NCI-H526 treated with DMSO at 0.1 percent for 48 hours (cell line): Measurements from ENCODE around the gene FMNL2.
"Not testable (repeated sequence)": the region's sequence is repeated elsewhere in the genome, so short reads cannot be mapped to it uniquely, and the experiment has no call there.

Source experiments
- DNase-seq: peaks from one replicate; lab custom pipeline; 2025; lab: John Stamatoyannopoulos, UW

Gene FMNL2

DNA sequence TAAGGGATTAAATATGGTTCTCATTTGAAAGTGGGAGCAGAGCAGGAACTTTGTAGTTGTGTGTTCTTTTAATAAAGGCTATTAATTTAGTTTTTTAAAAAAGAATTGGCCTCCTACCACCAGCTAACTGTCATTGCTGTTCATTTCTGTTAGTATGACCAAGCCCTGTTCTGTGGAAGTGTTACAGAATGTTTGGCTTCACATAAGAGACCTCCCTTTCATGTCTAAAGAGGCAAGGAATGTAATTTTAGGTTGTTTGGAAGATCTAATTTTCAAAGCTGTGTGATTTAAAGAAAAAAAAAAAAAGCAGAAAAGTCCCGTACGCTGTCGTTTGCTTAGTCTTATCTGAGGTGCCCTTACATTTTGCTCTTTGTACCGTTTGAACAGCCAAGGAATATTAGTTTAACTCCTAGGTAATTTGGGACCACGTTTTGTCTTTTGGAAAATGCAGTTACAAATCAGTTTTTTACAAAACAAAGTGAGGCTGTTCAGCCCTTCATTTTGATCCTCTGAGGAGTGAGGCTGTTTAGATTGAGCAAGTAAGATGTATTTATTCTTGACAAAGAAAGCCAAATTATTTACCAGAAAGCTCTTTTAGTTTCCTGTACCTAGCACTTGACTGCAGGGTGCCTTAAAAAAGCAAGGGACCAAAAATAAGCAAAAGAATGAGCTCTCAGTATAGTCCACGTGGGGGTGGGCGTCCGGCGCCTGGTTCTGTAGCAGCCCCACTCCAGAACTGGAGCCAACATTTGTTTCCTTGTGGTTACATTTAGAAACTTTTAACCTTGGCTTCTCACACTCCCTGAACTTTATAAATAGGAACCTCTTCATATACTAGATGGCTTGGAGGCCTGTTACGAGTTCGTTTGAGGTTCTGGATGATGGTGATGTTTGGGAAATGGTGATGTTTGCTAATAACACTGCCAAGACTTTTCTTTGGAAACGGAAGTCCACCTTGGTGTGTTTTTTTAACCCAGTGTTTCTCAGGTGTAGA lies 136.2 kb downstream of the FMNL2 start:
- no peak for DNase-seq

DNA sequence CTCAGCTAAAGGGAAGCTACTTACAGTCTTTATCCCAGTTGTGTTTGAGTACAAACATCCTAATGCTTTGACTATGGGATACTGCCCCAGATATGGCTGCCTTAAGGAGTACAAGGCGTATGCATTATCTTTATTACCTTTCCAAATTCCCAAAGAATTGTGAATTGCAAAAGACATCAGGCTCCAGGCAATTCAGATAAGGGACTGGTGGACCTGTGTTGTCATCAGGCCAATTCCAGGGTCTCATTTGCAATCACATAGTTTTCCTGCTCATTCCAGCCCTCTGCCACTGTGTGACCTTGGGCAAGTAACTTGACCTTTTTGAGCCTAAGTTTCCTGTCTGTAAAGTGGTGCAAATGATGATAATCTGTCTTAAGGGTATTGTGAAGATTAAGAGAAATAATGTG lies 137.5 kb downstream of the FMNL2 start:
- DNase-seq = no peak

DNA sequence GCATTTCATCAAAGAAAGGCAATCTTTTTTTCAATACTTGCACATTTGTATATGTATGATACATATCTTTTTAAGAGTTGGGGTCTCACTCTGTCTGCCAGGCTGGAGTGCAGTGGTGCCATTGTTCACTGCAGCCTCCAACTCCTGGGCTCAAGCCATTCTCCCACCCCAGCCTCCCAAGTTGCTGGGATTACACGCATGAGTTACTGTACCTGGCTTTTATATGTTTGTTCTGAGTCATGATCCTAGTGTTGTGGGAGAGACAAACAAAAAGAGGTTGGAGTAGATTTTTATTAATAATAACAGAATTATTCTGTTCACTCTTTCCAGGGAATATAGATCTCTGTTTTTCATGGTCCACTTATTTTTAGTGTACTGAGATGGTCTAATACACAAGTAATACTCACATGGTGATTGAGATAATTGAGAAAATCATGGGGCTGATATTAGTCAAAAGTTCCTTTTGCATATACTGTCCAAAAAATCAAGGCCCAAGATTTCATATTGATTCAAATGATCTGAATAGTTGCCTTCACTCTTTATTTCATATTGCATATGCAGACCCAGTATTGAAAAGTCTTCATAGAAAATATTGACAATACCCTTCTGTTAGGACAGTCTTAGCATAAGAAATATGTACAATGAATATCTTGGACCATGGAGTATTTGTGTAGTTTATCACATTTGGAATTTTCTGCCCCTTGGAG lies 138.3 kb downstream of the FMNL2 start:
- no peak for DNase-seq

DNA sequence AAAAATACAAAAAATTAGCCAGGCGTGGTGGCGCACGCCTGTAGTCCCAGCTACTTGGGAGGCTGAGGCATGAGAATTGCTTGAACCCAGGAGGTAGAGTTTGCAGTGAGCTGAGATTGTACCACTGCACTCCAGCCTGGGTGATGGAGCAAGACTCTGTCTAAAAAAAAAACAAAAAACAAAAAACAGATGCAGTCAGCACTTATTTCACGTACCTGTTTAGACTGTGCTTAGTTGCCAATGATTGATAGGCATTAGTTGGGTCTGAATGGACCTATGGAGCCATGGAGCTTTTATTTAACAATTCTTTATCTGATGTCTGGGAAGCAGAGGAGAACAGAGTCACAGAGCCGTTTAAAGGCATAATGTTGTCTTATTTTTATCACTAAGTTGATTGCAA lies 139.5 kb downstream of the FMNL2 start:
- DNase-seq = not testable (repeated sequence)

DNA sequence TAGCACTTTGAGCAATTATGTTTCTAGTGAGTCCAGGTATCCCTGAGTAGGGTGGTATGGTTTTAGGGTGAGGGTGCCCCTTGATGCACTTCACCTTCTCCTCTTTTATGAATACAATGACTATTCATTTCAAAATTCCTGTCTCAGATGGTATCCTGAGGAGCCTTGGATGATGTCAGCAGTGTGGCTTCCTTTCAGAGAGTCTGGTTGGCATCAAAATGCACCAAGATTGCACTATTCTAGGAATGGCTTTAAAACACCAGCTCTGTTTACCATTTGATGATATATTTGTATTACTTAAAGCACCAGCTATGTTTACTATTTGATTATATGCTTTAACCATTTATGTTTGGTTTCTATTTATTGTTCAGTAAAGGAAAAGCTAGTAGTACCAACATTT lies 141.0 kb downstream of the FMNL2 start:
- DNase-seq = no peak

DNA sequence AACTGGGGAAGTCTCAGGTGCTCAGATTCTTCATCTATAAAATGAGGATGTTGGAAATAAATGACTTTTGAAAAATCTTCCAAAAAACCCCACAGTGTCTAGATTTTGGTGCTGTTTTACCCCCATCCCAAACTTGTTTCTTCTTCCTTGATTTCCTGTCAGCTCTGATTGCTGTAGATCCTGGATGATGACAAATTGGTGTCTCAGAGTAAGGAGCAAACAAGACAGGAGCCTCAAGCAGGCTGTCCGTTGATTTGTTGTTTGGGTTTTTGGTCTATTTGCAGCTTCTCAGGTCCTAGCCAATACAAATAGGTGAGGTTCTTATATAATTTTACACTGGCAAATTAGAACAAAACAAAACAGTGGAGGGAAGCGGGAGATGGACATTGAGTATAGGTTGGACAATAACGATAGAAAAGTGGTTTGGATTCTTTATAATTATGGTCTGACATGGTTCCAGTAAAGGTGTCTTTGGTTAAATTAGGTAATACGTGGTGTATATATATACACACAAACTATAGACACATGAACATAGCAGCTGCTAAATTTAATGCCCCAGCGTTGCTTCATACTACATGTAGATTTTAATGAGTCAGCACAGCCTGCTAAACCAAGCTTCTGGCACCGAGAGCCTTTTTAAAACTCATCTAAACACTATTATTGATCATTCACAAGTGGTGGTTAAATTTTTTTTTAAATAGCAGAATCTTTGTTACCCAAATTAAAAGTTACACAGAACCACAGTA lies 142.5 kb downstream of the FMNL2 start:
- no peak for DNase-seq

DNA sequence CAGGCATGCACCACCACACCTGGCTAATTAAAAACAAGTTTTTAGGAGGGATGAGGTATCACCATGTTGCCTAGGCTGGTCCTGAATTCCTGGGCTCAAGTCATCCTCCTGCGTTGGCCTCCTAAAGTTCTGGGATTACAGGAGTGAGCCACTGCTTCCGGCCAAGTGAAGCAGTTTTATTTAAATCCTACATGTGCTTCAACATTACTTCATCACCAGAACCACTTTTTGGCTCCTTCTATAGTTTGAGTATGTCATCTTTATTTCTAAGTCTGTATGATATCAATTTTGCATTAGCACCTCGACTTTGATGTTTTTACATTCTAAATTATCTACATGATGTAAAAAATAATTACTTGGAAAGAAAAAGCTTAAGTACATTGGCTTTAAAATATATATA lies 144.3 kb downstream of the FMNL2 start:
- no peak for DNase-seq

DNA sequence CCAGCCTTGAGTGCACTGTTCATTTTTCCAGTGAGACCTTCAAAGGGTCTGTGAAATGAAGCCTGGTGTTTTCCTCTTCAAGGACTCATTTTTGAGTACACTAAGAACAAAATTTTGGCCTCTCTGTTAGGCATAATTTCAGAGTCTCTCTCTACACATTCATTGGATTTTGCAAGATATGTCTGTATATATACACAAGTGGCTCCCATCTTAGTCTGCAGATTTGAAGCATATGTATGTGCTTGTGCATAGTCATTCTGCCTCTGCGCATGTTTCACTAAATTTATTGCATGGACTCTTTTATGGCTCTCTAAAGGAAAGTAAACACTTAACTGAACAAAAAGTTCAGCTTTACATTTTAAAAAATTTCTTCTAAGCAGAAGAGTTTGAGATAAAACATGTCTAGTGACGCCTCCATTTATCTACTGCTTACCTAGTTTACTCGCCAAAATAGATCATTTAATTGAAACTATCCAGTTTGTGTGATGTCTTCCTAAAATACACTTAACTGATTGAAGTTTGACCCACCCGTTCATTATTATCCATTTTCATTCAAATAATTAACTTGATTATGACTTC lies 145.9 kb downstream of the FMNL2 start:
- no peak for DNase-seq

DNA sequence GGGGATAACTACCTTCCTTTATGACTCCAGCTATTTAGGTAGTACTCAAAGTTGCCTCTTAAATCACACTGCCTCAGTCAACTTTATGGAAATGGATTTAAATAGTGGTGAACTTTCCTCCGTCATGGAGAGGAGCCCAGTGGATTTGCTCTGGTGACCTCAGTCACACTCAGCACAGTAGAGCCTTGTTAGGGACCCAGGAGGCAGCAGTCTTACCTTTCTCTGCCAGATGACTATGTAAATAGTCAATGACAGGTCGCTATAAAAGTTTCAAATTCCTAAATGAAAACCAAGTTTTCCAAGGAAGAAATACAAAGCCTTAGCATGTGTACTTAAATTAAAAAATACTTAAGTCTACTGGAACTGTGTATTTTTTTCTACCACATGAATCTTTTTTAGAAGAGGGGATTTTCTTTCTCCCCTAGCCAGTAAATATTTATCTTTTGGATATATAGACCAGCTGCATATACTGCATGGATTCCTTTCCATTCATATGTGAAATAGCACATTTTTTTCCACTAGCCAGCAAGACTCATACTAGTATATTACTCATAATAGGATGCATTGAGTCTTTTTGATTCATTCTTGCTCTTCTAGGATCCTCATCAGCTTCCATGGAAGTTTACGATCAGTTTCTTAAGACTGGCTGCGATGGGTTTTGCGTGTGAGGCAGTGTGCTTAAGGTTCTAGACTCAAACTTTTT lies 147.1 kb downstream of the FMNL2 start:
- DNase-seq = no peak

DNA sequence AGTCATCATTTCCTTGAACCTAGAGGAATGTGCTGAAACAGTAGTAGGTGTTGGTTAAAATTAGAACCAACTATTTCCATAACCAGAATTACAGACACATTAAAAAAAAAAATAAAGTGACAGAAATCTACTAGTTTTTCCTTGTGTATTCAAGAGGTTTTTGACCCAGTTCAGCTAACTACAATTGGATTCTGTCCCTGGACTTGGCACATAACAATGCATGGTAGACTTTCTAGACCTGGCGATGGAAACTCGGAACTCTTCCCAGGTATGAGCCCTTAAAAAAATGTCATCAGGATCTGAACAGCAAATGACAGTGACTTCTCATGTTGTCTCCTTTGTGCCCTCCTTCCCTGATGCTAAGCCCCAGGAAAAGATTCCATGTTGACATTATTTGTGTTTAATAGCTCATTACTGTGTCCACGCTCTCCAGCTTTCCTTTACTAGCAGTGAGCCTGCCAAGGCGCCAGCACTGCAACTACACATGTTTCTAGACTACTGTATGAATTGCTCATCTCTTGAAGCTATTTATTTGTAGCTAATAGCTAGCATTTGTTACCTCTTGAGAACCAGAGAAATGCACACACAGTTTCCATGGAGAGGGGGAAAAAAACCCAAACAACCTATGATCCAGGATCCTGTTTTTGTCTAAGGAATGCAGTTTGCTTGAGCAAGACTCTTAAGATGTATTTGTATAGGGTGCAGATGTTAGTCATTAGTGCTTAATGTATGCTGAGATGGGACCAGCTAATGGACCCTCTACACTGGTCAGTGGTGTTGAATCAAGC lies 148.5 kb downstream of the FMNL2 start:
- no peak for DNase-seq

DNA sequence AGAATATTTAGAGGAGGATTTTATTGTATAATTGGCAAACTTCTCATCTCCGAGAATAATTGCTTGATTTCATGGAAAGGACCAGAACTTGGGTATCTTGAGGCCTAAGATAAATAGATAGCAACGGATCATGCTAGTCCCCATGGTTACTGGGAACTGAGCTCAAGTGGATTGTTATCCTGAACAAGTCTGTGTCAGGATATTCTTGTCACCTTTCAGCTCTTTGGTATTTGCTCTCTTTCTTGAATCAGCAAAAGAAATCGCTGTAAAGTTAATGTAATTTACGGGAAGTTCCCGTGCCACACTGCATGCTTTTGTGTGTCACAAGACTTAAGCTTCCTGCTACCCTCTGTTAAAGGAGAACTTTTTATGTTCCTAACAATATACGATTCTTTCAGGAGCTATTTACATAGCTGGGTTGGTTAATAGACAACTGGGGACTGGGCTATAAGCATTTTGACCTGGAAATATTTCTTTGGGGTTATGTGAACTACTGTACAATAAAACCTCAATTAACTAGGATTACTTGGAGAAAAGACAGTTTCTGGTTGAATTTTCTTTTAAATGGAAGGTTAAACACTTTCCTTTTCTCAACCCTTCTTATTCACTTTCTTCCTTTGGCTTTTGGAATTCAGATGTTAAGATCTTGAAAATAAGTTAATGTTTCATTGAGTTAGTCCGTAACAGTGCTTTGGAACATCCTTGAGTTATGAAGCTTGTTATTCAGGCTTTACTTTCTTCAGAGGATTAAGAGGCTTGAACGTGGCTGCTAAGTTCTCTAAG lies 151.2 kb downstream of the FMNL2 start:
- DNase-seq = no peak

DNA sequence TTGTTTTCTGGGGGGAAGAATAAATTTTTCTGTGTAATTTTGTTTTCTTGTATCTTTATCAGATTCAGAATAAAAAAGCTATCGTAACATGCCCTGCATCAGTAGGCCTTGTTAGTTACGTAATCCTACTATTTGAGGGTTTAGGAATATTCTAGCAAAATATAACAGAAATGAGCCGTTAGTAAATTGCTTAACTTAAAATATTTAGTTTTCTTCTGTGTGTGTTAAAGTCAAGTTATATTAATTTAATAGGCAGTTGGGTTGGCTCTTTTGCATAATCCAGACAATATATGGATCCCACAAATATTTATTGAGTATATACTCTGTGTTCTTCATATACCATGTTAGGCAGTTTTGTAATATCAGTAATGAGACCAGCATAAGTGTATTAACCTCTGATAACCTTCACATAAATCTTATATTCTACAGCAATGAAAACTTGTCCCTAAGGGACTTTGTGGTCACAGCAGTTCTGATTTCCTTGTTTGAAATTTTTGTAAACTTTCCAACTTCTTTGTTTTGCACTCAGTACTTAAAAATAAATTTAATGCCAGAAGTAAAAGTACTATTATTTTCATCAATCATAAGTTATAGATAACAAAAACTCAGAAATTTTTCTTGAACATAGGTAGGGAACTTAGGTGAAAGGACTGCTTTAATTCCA lies 151.9 kb downstream of the FMNL2 start:
- DNase-seq = no peak

DNA sequence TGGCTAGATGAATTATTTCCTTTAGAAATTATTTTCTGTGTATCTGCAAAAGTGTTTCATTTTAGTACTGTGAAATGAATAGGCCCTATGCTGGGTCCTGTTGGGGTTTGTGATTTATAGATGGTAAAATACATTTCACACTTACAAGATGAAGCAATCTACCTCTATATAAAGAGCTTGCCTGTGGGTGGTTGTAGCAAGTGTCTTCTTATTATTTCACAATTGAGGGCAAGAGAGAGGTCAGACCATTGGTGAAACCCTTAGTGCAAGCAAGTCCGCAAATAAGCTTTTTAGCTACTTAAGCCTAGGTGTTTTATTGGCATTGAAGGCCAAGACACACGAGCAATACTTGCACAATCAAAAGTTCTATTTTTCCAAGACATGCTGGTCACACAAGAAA lies 153.1 kb downstream of the FMNL2 start:
- DNase-seq = no peak

DNA sequence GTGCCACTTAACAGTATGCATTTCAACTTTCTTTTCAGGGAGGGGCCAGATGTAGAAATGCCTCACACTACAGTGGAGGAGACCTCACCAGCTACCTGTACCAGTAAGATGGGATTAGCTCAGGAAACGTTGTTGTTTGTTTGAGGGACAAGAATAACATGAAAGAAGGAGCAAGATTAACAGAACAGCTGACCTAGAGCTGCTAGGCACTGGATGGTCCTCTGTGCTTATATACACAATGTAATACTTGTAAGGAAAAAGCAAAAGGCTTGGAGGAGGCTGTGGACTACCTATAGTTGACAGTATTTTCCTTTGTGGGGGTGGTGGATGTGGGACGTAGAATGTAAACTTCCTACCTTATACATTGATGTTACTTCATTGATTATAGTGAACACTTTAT lies 154.4 kb downstream of the FMNL2 start:
- no peak for DNase-seq

DNA sequence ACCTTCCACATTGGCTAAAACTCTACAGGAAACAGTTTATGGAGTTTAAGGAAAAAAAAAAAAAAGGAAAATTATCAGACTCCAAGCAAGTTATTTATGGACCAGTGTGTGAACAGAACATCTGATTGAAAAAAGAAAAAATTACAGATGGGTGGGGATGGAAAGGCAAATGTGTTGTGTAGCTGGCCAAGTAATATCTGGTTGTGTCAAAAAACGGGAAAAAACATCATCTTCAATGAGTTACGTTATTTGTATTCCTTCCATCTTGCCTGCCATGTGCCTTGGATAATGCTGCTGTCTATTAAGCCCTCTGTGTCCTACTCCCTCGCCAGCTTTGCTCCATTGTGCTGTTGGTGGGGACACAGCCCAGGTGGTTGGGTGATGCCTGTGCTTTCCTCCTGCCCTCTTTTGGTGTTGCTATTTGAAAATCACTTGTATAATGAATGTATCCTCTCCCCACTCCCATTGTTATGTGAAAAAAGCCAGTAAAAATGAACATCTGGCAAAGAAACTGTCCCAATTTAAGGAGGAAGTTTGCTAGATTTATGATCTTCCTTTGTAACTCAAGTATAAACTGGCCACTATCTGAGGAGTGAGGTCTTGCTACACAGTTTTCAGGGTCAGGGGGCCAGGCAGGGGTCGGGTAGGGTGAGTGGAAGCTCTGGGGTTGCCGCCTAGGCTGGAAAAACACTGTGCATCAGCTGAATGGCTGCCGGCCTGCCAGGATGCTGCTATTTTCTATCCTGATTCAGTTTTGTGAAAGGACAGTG lies 155.9 kb downstream of the FMNL2 start:
- DNase-seq = no peak

DNA sequence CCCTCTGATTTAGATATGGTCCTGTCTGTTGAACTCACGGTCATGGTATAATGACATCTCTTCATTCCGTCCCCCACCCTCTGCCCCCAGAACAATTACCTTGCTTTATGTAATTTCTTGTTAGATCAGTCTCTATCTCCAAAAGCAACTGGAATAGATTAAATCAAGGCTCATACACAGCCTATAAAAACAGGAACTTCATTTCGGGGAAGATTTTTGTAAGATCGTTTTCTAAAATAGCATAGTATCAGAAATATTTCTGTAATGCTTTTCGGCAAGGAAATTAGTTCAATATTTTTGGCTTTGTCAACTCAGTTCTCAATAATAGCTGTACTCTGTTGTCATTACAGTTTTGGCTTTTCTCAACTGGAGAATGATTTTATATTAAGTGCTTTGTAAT lies 157.2 kb downstream of the FMNL2 start:
- no peak for DNase-seq

DNA sequence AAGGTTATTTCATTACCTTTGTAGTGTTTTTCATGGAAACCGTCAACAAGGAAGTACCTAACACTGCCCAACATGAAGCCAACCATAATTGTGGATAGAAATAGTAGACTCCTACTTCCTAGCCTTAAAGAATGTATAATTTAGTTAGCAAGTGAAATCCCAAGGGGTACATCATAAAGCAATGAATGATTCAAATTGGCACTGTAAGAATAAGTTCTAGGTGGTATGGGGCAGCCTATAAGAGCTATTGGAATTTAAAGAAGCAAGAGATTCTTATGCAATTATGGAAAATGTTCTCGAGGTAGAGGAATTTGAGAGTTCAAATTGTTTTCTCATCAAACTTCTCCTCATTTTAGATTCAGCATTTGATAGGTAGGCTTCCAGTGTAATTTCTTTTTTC lies 157.9 kb downstream of the FMNL2 start:
- DNase-seq = no peak

DNA sequence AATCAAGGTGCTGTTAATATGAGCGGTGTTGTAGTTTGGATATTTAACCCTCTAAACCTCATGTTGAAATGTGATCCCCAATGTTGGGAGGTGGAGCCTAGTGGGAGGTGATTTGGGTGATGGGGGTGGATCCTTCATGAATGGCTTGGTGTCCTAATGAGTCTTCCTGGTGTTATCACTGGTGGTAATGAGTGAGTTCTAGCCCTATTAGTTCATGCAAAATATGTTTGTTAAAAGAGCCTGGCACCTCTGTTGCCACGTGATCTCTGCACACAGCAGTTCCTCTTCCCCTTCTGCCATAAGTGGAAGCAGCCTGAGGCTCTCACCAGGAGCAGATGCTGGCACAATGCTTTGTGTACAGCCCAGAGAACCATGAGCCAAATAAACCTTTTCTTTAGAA lies 158.4 kb downstream of the FMNL2 start:
- DNase-seq = no peak
